Neural cell (in vitro differentiated cells): Measurements from ENCODE around the gene PML. TPM values are rescaled to one million over a fixed set of nuclear protein-coding genes. Genes with fewer than 3 reads are reported as not detected.
"Not testable (repeated sequence)": the region's sequence is repeated elsewhere in the genome, so short reads cannot be mapped to it uniquely, and the experiment has no call there.

Experiments used
- H2AFZ ChIP-seq: fragments of 200-600, 300-800 bp; sonication (generic), shearing (Covaris generic); 2 replicates; pipeline ENCODE4 v1.6.0; 2014; ENCODE audit warnings: low read depth, mild to moderate bottlenecking, antibody characterized with exemption, low read length, moderate library complexity
- H3F3A ChIP-seq: fragments of 200-600 bp; shearing (Covaris generic); 2 replicates; pipeline ENCODE4 v1.6.1; 2016; ENCODE audit warnings: mild to moderate bottlenecking, moderate library complexity, mixed read lengths, antibody characterized with exemption, low read length; ENCODE audit not compliant: insufficient read depth, poor library complexity, severe bottlenecking
- H3K27ac ChIP-seq: fragments of 200-600, 300-800 bp; sonication (generic), shearing (Covaris generic); 2 replicates; pipeline ENCODE4 v1.5.1; 2014; ENCODE audit warnings: mild to moderate bottlenecking, low read length, moderate library complexity
- H3K27me3 ChIP-seq: fragments of 300-800, 200-600 bp; sonication (generic), shearing (Covaris generic); 2 replicates; pipeline ENCODE4 v1.6.0; 2014; ENCODE audit warnings: mild to moderate bottlenecking, low read depth, low read length, moderate library complexity; ENCODE audit not compliant: insufficient read depth
- H3K36me3 ChIP-seq: fragments of 300-800, 200-600 bp; sonication (generic), shearing (Covaris generic); 2 replicates; pipeline ENCODE4 v1.5.1; 2014; ENCODE audit warnings: mild to moderate bottlenecking, antibody characterized with exemption, low read length, moderate library complexity; ENCODE audit not compliant: insufficient read depth
- H3K4me2 ChIP-seq: fragments of 300-800, 200-600 bp; sonication (generic), shearing (Covaris generic); 2 replicates; pipeline ENCODE4 v1.6.0; 2014; ENCODE audit warnings: mild to moderate bottlenecking, low read length
- H3K4me3 ChIP-seq: fragments of 300-800, 200-600 bp; sonication (generic), shearing (Covaris generic); 2 replicates; pipeline ENCODE4 v1.5.1; 2014; ENCODE audit warnings: mild to moderate bottlenecking, low read length, moderate library complexity
- H3K79me2 ChIP-seq: fragments of 200-600 bp; shearing (Covaris generic); replicated peaks from 2 replicates; pipeline ENCODE4 v1.6.0; 2014; ENCODE audit warnings: mild to moderate bottlenecking, low read length, moderate library complexity; ENCODE audit not compliant: insufficient read depth
- H3K9ac ChIP-seq: fragments of 300-800, 200-600 bp; sonication (generic), shearing (Covaris generic); 2 replicates; pipeline ENCODE4 v1.6.1; 2016; ENCODE audit warnings: mild to moderate bottlenecking, low read length, mixed read lengths
- H3K9me2 ChIP-seq: fragments of 200-600 bp; shearing (Covaris generic); 2 replicates; pipeline ENCODE4 v1.6.1; 2016; ENCODE audit warnings: mild to moderate bottlenecking, low read length, mixed read lengths; ENCODE audit not compliant: insufficient read depth
- H3K9me3 ChIP-seq: fragments of 200-600, 300-800 bp; sonication (generic), shearing (Covaris generic); 2 replicates; pipeline ENCODE4 v1.6.1; 2016; ENCODE audit warnings: mild to moderate bottlenecking, mixed run types, low read length, moderate library complexity, mixed read lengths
- H4K20me1 ChIP-seq: fragments of 200-600 bp; shearing (Covaris generic); 2 replicates; pipeline ENCODE4 v1.6.1; 2016; ENCODE audit warnings: mild to moderate bottlenecking, mixed run types; ENCODE audit not compliant: insufficient read depth
- polyA plus RNA-seq: library from polyadenylated mRNA; depleted of rRNA; stranded (reverse); fragments of >200 nt; gene quantifications from 2 replicates; pipeline ENCODE4 v1.2.3, GENCODE V29; 2014
- small RNA-seq, 3 experiments: library from RNA; depleted of rRNA; stranded (forward); fragments of <200 nt; gene quantifications; one replicate each; pipeline ENCODE3, GENCODE V24; 2012

The PML gene
- polyA plus RNA-seq, 1 donor from 2014 or later = 4.7 TPM

DNA sequence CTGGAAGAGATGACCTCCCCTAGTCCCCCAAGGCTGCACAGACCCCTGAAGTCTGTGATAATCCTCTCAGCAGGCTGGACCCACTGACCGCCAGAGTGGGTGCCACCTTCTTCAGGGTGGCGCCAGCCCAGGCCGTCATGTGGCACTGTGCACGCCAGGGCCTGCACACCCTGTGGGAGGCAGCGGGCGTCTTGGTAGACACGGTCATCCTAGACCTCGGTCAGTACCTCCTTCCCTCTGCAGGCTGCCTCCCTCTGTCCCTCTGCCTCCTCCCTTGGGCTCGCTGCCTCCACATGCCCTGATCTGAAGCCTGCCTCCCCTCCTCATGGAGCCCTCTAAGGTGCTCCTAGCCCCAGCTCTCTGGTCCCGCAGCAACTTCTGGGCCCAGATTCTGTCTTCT lies 101.1 kb downstream of the PML start:
- not testable (repeated sequence) for H3K9me2 ChIP-seq, H3K9ac ChIP-seq, H3K36me3 ChIP-seq, H3K27me3 ChIP-seq, H3F3A ChIP-seq, H3K27ac ChIP-seq, H3K4me2 ChIP-seq, H2AFZ ChIP-seq, H3K79me2 ChIP-seq, H3K4me3 ChIP-seq, H4K20me1 ChIP-seq, H3K9me3 ChIP-seq

DNA sequence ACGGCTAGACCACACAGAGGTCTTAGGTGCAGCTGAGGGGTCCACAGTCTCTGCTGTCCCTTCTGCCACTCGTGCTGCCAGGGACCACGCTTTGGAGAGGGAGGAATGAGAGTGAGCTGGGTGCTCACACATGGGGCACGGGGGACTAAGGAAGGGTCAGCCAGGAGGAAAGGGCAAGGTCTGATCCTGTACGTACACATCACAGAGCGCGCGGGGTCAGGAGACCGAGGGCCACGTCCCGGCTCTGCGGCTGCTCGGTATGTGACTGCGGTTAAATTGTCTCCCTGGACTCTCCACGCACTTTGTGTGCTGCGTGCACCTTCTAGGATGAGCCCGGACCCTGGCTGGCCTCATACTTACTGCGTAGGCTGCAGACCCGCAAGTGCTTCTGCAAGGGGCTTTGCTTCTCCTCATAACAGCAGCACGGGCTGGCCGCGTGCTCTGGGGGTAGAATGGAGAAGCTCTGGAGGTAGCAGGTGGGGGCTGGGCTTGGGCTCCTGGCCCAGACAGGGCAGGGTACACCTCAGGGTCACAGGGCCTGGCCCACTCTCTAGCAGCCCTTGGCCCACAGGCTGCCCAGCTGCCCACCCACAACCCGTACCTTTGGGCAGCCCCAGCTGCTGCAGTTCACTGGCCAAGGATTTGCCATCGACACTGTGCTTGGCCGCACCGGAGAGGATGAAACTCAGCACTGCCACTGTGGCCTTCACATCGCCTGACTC lies 102.4 kb downstream of the PML start:
- H4K20me1 ChIP-seq, H3K36me3 ChIP-seq, H3K9me3 ChIP-seq, H3K4me2 ChIP-seq, H3K9ac ChIP-seq, H3K27me3 ChIP-seq, H3F3A ChIP-seq, H2AFZ ChIP-seq, H3K9me2 ChIP-seq, H3K27ac ChIP-seq, H3K4me3 ChIP-seq, H3K79me2 ChIP-seq: not testable (repeated sequence)

Small RNAs within 50 kb of the gene (small RNA-seq; reads per million reads assigned to genes)
- 0 reads per million in 3 experiments for gene RN7SL429P

Other genes with a start within 250 kb of the PML start
- 21.3 and 23.6 TPM in 2 replicates for gene INSYN1, start 241.4 kb upstream of the PML start, polyA plus RNA-seq
- gene TBC1D21, start 121.2 kb upstream of the PML start, polyA plus RNA-seq = not detected in 2 replicates
- gene LOXL1, start 68.3 kb upstream of the PML start, polyA plus RNA-seq = 1.9 and 2.1 TPM in 2 replicates
- 49.5 and 59.4 TPM in 2 replicates for gene STOML1, start 2.4 kb upstream of the PML start, polyA plus RNA-seq
- 0.50 TPM in 2 replicates for gene GOLGA6A, start 87.8 kb downstream of the PML start, polyA plus RNA-seq
- 301 and 330 TPM in 2 replicates for gene ISLR2, start 135.9 kb downstream of the PML start, polyA plus RNA-seq
- not detected in 2 replicates for gene ISLR, start 179.0 kb downstream of the PML start, polyA plus RNA-seq
- 4.4 and 11.9 TPM in 2 replicates for gene STRA6, start 208.1 kb downstream of the PML start, polyA plus RNA-seq
- 1.4 TPM in 2 replicates for gene CCDC33, start 241.6 kb downstream of the PML start, polyA plus RNA-seq